ENCODE measurements around the gene FOXC1.

- TF ChIP-seq CTCF (IDR thresholded peaks at IDR 0.05) (no peak), EZH2 (IDR thresholded peaks at IDR 0.05; ENCODE audit: borderline replicate concordance, insufficient read depth, low read depth, low read length, poor library complexity, severe bottlenecking) (no peak)
These were observed 19.1 kb upstream of the FOXC1 start for GRCh38 chr6:1590580-1590979.

All from B cell (primary cell).